ENCODE data around the gene ADCYAP1R1.

ADCYAP1R1 gene

GRCh38 chr7:31068006-31068675, 16.0 kb downstream of the ADCYAP1R1 start:
- no peak for DNase-seq (ENCODE audit: low spot score)

- DNase-seq (ENCODE audit: low spot score), result no peak
Measured at GRCh38 chr7:31069860-31070555, 17.9 kb downstream of the ADCYAP1R1 start.

GRCh38 chr7:31070991-31071644, 19.0 kb downstream of the ADCYAP1R1 start:
- no peak for DNase-seq (ENCODE audit: low spot score)

GRCh38 chr7:31071645-31072029, 19.5 kb downstream of the ADCYAP1R1 start:
- no peak for DNase-seq (ENCODE audit: low spot score)

GRCh38 chr7:31073326-31074119, 21.4 kb downstream of the ADCYAP1R1 start:
- no peak for DNase-seq (ENCODE audit: low spot score)

- no peak for DNase-seq (ENCODE audit: low spot score)
Measured at GRCh38 chr7:31074120-31074383, 21.9 kb downstream of the ADCYAP1R1 start.

GRCh38 chr7:31074403-31075085, 22.4 kb downstream of the ADCYAP1R1 start:
- no peak for DNase-seq (ENCODE audit: low spot score)

GRCh38 chr7:31075086-31075405, 22.9 kb downstream of the ADCYAP1R1 start:
- DNase-seq (ENCODE audit: low spot score), result no peak

- no peak for DNase-seq (ENCODE audit: low spot score)
Measured at GRCh38 chr7:31076051-31076450, 23.9 kb downstream of the ADCYAP1R1 start.

GRCh38 chr7:31076641-31077310, 24.7 kb downstream of the ADCYAP1R1 start:
- DNase-seq (ENCODE audit: low spot score), result no peak

- DNase-seq (ENCODE audit: low spot score), result no peak
Measured at GRCh38 chr7:31077484-31078362, 25.6 kb downstream of the ADCYAP1R1 start.

- no peak for DNase-seq (ENCODE audit: low spot score)
Measured at GRCh38 chr7:31078363-31078990, 26.4 kb downstream of the ADCYAP1R1 start.

GRCh38 chr7:31079126-31079823, 27.2 kb downstream of the ADCYAP1R1 start:
- DNase-seq (ENCODE audit: low spot score), result no peak

GRCh38 chr7:31079824-31080511, 27.9 kb downstream of the ADCYAP1R1 start:
- DNase-seq (ENCODE audit: low spot score), result no peak

GRCh38 chr7:31080763-31081162, 28.7 kb downstream of the ADCYAP1R1 start:
- DNase-seq (ENCODE audit: low spot score), result no peak

- no peak for DNase-seq (ENCODE audit: low spot score)
Measured at GRCh38 chr7:31082017-31082416, 29.9 kb downstream of the ADCYAP1R1 start.

GRCh38 chr7:31082447-31082846, 30.3 kb downstream of the ADCYAP1R1 start:
- no peak for DNase-seq (ENCODE audit: low spot score)

GRCh38 chr7:31083210-31083786, 31.2 kb downstream of the ADCYAP1R1 start:
- DNase-seq (ENCODE audit: low spot score), result no peak

GRCh38 chr7:31084226-31084625, 32.1 kb downstream of the ADCYAP1R1 start:
- DNase-seq (ENCODE audit: low spot score), result no peak
